ENCODE results near the gene RHCE. TPM values are rescaled to one million over a fixed set of nuclear protein-coding genes. Genes with fewer than 3 reads are reported as not detected.
"Not testable (repeated sequence)": the region's sequence is repeated elsewhere in the genome, so short reads cannot be mapped to it uniquely, and the experiment has no call there.

RHCE gene
- total RNA-seq, 6 experiments from 2014 or later: 0.25 to 2.2 (median 1.4) TPM

DNA sequence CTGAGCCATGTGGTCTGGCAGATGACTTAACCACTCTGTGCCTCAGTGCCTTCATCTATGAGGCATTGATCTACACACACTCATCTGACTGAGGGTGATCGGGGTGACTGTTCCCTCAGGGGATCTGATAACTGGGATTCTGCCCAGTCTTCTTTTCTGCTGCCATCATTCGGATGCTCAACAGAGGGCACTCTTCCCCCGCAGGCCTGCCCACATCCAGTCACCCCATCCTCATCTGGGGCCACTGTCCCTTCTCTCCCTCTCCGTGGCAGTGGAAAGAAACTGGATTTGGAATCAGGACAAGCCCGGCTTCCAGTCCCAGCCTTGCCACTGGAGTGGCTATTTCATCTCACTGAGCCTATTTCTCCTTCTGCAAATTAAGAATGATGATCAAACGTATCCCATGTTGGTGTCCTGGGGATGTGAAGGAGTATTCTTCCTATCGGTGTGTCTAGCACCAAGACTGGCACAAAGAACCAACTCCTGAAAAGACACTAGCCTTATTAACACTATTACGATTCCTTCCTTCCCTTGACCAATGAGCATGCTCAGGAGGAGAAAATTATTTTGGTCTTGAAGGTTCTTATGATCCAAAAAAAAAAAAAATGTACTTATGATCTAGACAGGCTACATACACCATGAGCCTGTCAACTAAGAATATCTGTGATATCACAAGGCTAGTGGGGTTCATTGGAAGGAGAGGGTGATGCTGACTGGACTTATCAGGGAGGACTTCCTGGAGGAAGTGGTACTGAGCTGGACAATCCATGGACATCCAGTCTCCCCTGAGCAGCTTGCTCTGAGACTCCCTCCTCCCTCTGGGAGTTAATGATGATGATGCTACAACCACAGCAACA lies 17.4 kb downstream of the RHCE start:
- H3K27ac ChIP-seq; H3K9me3 ChIP-seq; DNase-seq; H3K4me3 ChIP-seq; H3K27me3 ChIP-seq; H3K36me3 ChIP-seq; intact Hi-C loops (cut with DNase I); H3K4me1 ChIP-seq: not testable (repeated sequence)
- TF ChIP-seq, protein P1, sequence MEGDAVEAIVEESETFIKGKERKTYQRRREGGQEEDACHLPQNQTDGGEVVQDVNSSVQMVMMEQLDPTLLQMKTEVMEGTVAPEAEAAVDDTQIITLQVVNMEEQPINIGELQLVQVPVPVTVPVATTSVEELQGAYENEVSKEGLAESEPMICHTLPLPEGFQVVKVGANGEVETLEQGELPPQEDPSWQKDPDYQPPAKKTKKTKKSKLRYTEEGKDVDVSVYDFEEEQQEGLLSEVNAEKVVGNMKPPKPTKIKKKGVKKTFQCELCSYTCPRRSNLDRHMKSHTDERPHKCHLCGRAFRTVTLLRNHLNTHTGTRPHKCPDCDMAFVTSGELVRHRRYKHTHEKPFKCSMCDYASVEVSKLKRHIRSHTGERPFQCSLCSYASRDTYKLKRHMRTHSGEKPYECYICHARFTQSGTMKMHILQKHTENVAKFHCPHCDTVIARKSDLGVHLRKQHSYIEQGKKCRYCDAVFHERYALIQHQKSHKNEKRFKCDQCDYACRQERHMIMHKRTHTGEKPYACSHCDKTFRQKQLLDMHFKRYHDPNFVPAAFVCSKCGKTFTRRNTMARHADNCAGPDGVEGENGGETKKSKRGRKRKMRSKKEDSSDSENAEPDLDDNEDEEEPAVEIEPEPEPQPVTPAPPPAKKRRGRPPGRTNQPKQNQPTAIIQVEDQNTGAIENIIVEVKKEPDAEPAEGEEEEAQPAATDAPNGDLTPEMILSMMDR (IDR thresholded peaks at IDR 0.05): peak in 3 of 4 donors; percentile 30 to 39 (median 34)
- ATAC-seq: peak; percentile 91 to 97 (median 94)
- 17% methylated on average over 5 of the region's 8 CpGs for whole genome bisulfite sequencing (ENCODE audit: insufficient coverage, low coverage, low lambda C conversion rate, missing lambda C conversion rate)

DNA sequence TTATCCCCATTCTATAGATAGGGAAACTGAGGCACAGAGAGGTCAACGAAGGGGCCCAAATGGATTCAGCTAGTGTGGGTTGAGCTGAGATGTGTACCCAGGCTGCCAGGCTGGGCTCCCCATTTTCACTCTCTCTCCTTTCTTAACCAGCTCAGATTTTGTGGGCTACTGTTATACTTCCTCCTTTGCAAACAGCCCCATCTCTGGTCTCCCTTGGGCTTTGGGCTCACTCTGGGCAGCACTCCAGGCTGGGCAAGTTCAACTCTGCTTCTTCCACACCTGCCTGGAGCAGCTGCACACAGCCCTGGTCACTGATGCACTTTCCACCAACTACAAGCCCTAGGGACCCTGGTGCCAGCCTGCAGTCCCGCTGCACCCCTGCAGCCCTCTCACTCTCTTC lies 22.5 kb downstream of the RHCE start:
- intact Hi-C loops (cut with DNase I); H3K27me3 ChIP-seq; H3K9me3 ChIP-seq; H3K4me3 ChIP-seq; H3K27ac ChIP-seq; H3K4me1 ChIP-seq; DNase-seq; ATAC-seq; H3K36me3 ChIP-seq: not testable (repeated sequence)
- WGBS (ENCODE audit: insufficient coverage, low coverage, low lambda C conversion rate, missing lambda C conversion rate): no CpG with 5 or more reads among the region's 2 CpGs

DNA sequence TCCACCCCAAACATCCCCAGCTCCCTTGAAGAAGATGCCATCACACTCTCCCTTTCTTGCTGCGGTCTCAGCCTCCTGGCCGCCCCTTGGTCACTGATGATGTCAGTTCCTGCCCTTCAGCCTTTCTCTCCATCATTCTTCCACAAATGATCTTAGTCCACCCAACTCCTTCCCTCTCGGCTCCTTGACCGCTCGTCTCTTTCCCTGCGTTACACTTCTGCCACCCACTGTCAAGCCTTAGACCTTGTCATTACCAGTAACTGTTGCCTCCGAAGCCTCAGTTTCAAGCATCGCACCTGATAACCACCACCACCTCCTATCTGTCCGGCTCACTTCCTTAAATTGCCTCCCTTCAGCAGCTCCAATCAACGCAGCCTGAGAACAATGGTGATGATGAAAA lies 23.1 kb downstream of the RHCE start:
- H3K9me3 ChIP-seq; H3K4me3 ChIP-seq; DNase-seq; H3K27me3 ChIP-seq; intact Hi-C loops (cut with DNase I); H3K27ac ChIP-seq; H3K4me1 ChIP-seq; H3K36me3 ChIP-seq: not testable (repeated sequence)
- 57% methylated on average over 2 of the region's 10 CpGs for WGBS (ENCODE audit: insufficient coverage, low coverage, low lambda C conversion rate, missing lambda C conversion rate)
- peak in 3 of 4 donors; percentile 33 to 48 (median 42) for ATAC-seq

DNA sequence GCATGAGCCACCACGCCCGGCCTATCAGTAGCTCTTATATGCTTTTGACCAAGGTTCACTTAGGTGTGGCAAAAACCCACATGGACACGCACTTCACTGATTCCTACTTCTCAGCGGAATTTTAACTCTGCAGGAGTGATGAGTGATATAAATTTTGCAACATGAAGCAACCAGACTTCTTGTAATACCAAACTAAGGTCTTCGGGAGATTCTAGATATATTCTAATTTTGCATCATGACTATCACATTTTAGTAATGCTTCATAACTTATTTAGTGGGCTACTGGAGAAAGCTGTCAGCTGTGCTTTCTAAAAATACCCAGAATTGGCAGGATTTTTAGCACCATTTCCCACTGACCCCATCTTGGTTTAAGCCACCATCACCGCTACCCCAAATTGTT lies 27.8 kb downstream of the RHCE start:
- TF ChIP-seq, protein P1 (IDR thresholded peaks at IDR 0.05): no peak
- no peak for TF ChIP-seq POLR2A (IDR thresholded peaks at IDR 0.05)
- Histone ChIP-seq H3K4me3 (no peak overlapping the region), H3K36me3 (no peaks in the 10 kb centered on the region), H3K27me3 (no peaks in the 10 kb centered on the region), H3K9me3 (no peaks in the 10 kb centered on the region), H3K4me1 (no peaks in the 10 kb centered on the region), H3K27ac (no peak overlapping the region)
- WGBS (ENCODE audit: insufficient coverage, low coverage, low lambda C conversion rate, missing lambda C conversion rate): 81% methylated on average over 4 of the region's 6 CpGs
- intact Hi-C loops (cut with DNase I): no loop called here
- DNase-seq (no peak), ATAC-seq (no peak)

DNA sequence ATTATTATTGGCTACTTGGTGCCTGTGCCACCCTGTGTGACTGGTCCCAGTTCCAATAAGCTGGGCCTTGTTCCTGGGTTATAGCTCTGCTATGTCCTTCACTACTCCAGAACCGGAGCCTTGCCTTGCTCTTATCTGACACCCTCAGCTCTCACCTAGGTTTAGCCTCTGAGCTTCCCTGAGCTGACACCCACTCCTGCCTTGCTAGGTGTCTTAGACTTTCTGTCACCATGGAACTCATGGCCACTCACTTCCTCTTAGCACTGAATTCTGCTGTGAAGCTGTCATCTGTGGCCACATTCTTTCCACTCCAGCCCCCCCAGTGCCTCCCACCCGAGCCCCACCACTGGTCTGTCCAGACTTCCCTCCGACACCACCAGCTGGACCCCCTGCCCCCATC lies 30.9 kb downstream of the RHCE start:
- H3K9me3 ChIP-seq; DNase-seq; H3K27ac ChIP-seq; H3K4me3 ChIP-seq; H3K4me1 ChIP-seq; H3K36me3 ChIP-seq; ATAC-seq; H3K27me3 ChIP-seq; intact Hi-C loops (cut with DNase I): not testable (repeated sequence)
- WGBS (ENCODE audit: insufficient coverage, low coverage, low lambda C conversion rate, missing lambda C conversion rate): 88% methylated on average over 2 of the region's 3 CpGs

DNA sequence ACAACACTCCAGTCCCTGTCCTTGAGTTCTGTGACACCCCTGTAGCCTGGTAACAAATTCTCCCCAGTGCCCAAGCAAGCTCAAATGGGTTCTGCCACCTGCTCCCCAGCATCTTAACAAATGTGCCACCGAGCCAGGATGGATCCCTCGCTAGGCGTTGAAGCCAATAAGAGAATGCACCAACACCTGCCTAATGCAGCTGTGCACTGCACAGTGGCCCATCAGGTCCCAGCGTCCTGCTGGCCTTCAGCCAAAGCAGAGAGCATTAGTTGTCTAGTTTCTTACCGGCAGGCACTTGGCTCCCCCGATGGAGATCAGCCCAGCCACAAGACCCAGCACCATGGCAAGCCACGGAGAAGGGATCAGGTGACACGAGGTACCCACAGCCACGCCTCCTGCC lies 31.9 kb downstream of the RHCE start:
- H3K9me3 ChIP-seq; ATAC-seq; intact Hi-C loops (cut with DNase I); H3K27ac ChIP-seq; H3K4me1 ChIP-seq; H3K27me3 ChIP-seq; H3K4me3 ChIP-seq; H3K36me3 ChIP-seq; DNase-seq: not testable (repeated sequence)
- 57% methylated on average over 2 of the region's 9 CpGs for WGBS (ENCODE audit: insufficient coverage, low coverage, low lambda C conversion rate, missing lambda C conversion rate)

DNA sequence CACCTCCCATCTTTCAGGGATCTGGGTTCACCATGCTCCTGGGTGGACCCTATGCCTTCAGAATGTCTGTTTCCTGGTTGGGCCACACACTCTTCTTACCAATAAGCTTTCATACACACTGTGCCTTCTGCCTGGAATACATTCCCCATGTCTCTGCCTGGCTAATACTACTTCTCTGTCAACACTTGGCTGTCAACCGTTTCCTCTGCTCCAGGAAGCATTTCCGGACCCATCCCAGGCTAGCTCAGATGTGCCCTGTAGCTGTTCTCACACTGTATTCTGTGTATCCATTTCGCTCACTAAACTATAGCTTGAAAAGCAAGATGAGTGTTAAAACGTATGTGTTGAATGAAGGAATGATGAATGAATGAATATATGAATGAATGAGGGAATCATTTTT lies 33.5 kb downstream of the RHCE start:
- H3K36me3 ChIP-seq; H3K9me3 ChIP-seq; H3K4me1 ChIP-seq; intact Hi-C loops (cut with DNase I); DNase-seq; H3K4me3 ChIP-seq; H3K27ac ChIP-seq; H3K27me3 ChIP-seq: not testable (repeated sequence)
- ATAC-seq: peak; percentile 25 to 68 (median 52)
- WGBS (ENCODE audit: insufficient coverage, low coverage, low lambda C conversion rate, missing lambda C conversion rate): 59% methylated on average over 4 of the region's 4 CpGs

DNA sequence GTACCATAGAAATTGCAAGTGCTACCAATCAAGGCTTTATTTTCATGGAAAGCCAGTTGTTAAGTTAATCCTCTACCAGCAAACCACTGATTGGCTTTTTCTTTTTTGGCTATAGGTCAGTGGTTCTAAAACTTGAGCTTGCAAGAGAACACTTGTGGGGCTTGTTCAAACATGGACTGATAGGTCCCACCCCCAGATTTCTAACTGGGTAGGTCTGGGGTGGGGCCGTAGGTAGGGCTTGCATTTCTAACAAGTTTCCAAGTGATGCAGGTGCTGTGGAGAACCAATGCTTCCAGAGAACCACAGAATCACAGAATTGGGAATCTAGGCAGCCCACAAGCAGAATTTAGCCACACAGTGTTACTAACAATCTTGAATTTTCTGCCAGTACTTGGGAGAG lies 36.8 kb downstream of the RHCE start:
- H3K27ac ChIP-seq; ATAC-seq; DNase-seq; intact Hi-C loops (cut with DNase I); H3K27me3 ChIP-seq; H3K9me3 ChIP-seq; H3K4me1 ChIP-seq; H3K4me3 ChIP-seq; H3K36me3 ChIP-seq: not testable (repeated sequence)
- WGBS (ENCODE audit: insufficient coverage, low coverage, low lambda C conversion rate, missing lambda C conversion rate): no CpG with 5 or more reads among the region's 1 CpG

DNA sequence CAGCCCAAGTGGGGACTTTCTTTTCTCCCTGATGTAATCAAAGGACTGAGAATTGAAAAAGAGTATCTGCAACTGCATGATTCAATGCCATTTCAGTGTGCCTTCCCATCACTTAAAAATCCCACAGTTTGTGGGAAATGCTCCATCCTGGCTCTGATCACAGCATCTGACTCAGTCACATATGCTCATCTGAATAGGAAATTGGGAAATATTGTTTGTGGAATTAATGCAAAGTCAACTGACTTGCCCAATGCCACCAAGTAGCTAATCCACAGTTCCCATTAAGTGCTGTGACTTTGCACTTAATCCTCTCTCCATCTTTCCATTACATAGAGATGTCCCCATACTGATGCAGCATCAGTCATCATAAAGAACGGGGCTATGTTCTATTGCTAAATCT lies 37.5 kb downstream of the RHCE start:
- H3K27me3 ChIP-seq; intact Hi-C loops (cut with DNase I): not testable (repeated sequence)
- 100% methylated on average over 1 of the region's 1 CpG for WGBS (ENCODE audit: insufficient coverage, low coverage, low lambda C conversion rate, missing lambda C conversion rate)

DNA sequence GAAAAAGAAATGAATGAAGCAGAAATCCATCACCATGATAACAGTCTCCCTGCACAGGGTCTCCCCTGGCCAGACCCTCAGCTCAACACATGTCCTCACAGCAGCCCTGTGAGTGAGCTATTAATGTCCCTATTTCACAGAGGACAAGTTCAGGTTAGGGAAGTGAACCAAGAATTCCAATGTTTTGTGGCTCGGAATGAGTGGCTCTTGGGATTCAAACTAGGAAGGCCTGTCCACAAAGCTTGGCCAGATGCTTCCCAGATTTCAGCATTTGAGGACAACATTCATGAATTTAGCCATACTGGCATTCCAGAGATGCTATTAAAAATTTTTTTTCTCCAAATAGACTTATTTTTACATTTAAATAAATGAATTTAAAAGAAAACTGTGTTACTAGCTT lies 38.1 kb downstream of the RHCE start:
- ATAC-seq; H3K27me3 ChIP-seq; intact Hi-C loops (cut with DNase I); H3K36me3 ChIP-seq; H3K4me1 ChIP-seq; H3K9me3 ChIP-seq; H3K4me3 ChIP-seq; H3K27ac ChIP-seq; DNase-seq: not testable (repeated sequence)
- no CpG with 5 or more reads among the region's 1 CpG for WGBS (ENCODE audit: insufficient coverage, low coverage, low lambda C conversion rate, missing lambda C conversion rate)

More for the DNA sequence above, 37.5 kb downstream of the RHCE start:
- not testable (repeated sequence) for H3K4me1 ChIP-seq, H3K36me3 ChIP-seq, DNase-seq, H3K9me3 ChIP-seq, H3K27ac ChIP-seq, H3K4me3 ChIP-seq, ATAC-seq

Data from right lobe of liver (tissue), 6 donors.